GM23338 (cell line): ENCODE measurements around the gene ZFHX3. TPM values are rescaled to one million over a fixed set of nuclear protein-coding genes. Genes with fewer than 3 reads are reported as not detected.

ENCODE experiments used
- ATAC-seq: fragments of 200-7000 bp; cut with Tn5 transposase; 3 replicates; pipeline ENCODE4 v1.9.1; 2020
- DNase-seq: peaks from one replicate; pipeline ENCODE4 v3.0.0-alpha.2; 2015; ENCODE audit warnings: low spot score
- H2AFZ ChIP-seq: fragments of 200-600 bp; sonication (generic); 2 replicates; pipeline ENCODE4 v1.8.0; 2016; ENCODE audit warnings: antibody characterized with exemption, mild to moderate bottlenecking, moderate library complexity
- H3F3A ChIP-seq: fragments of 200-600 bp; sonication (generic); replicated peaks from 2 replicates; pipeline ENCODE4 v1.8.0; 2017; ENCODE audit warnings: antibody characterized with exemption, mixed run types, low read depth
- H3K27ac ChIP-seq: fragments of 200-600 bp; sonication (generic); 2 replicates; pipeline ENCODE4 v1.6.1; 2016; ENCODE audit warnings: low read depth
- H3K27me3 ChIP-seq: fragments of 200-600 bp; sonication (generic); 2 replicates; pipeline ENCODE4 v1.8.0; 2016; ENCODE audit warnings: mild to moderate bottlenecking, mixed run types, moderate library complexity; ENCODE audit not compliant: insufficient read depth
- H3K36me3 ChIP-seq: fragments of 200-600 bp; sonication (generic); 2 replicates; pipeline ENCODE4 v1.8.0; 2016; ENCODE audit warnings: mild to moderate bottlenecking; ENCODE audit not compliant: insufficient read depth
- H3K4me1 ChIP-seq: fragments of 200-600 bp; sonication (generic); 2 replicates; pipeline ENCODE4 v1.8.0; 2016; ENCODE audit warnings: mild to moderate bottlenecking, moderate library complexity; ENCODE audit not compliant: insufficient read depth
- H3K4me2 ChIP-seq: fragments of 200-600 bp; sonication (generic); 2 replicates; pipeline ENCODE4 v1.7.1; 2017; ENCODE audit warnings: mixed run types
- H3K4me3 ChIP-seq: fragments of 200-600 bp; sonication (generic); 2 replicates; pipeline ENCODE4 v1.6.1; 2016; ENCODE audit warnings: mixed run types
- H3K79me2 ChIP-seq: fragments of 200-600 bp; sonication (generic); replicated peaks from 2 replicates; pipeline ENCODE4 v1.8.0; 2017; ENCODE audit warnings: mild to moderate bottlenecking; ENCODE audit not compliant: insufficient read depth
- H3K9me2 ChIP-seq: fragments of 200-600 bp; sonication (generic); 2 replicates; pipeline ENCODE4 v1.8.0; 2017; ENCODE audit not compliant: insufficient read depth
- H4K20me1 ChIP-seq: fragments of 200-600 bp; sonication (generic); replicated peaks from 2 replicates; pipeline ENCODE4 v1.8.0; 2017; ENCODE audit warnings: mild to moderate bottlenecking; ENCODE audit not compliant: insufficient read depth
- H3K27ac Mint-ChIP-seq: 2 replicates; pipeline ENCODE4 v1.8.0; 2020; ENCODE audit warnings: inconsistent platforms, mild to moderate bottlenecking, moderate library complexity, mixed read lengths
- H3K27me3 Mint-ChIP-seq: 3 replicates; pipeline ENCODE4 v1.8.0; 2022; ENCODE audit warnings: low read depth, mild to moderate bottlenecking, moderate library complexity, mixed read lengths, inconsistent platforms; ENCODE audit not compliant: insufficient read depth, poor library complexity
- H3K36me3 Mint-ChIP-seq: 3 replicates; pipeline ENCODE4 v1.8.0; 2021; ENCODE audit warnings: low read depth, mild to moderate bottlenecking, inconsistent platforms, moderate library complexity, mixed read lengths
- H3K4me1 Mint-ChIP-seq: 3 replicates; pipeline ENCODE4 v1.8.0; 2020; ENCODE audit warnings: mild to moderate bottlenecking, inconsistent platforms, mixed read lengths
- H3K4me3 Mint-ChIP-seq: 3 replicates; pipeline ENCODE4 v1.8.0; 2021; ENCODE audit warnings: moderate library complexity, mild to moderate bottlenecking, inconsistent platforms, mixed read lengths
- H3K9me3 Mint-ChIP-seq: 3 replicates; pipeline ENCODE4 v1.8.0; 2020; ENCODE audit warnings: moderate library complexity, mild to moderate bottlenecking, inconsistent platforms, mixed read lengths
- CREB1 ChIP-seq: fragments of 250-450 bp; sonication (Bioruptor Pico); IDR thresholded peaks from 2 replicates; pipeline ENCODE4 v1.5.0; 2020; ENCODE audit warnings: low read depth, mild to moderate bottlenecking, moderate library complexity
- CTCF ChIP-seq, 2 experiments: fragments of 200-600 bp in 1 of 2; sonication (generic) in 1 of 2; conservative IDR thresholded peaks; 2 replicates each; pipeline versions ENCODE4 v1.5.1 to v1.6.1; 2016 to 2017; ENCODE audit warnings: antibody characterized with exemption in 2 of 2, low read depth in 2 of 2, mild to moderate bottlenecking in 2 of 2, moderate library complexity in 1 of 2
- ETS1 ChIP-seq: IDR thresholded peaks from 2 replicates; pipeline ENCODE4 v1.6.1; 2016; ENCODE audit warnings: antibody characterized with exemption
- EZH2 ChIP-seq: fragments of 200-600 bp; sonication (generic); IDR thresholded peaks from one replicate; pipeline ENCODE4 v1.8.0; 2017; ENCODE audit warnings: antibody characterized with exemption, mild to moderate bottlenecking, low read depth; ENCODE audit not compliant: unreplicated experiment
- EZH2phosphoT487 ChIP-seq: fragments of 200-600 bp; sonication (generic); IDR thresholded peaks from one replicate; pipeline ENCODE4 v1.8.1; 2018; ENCODE audit warnings: antibody characterized with exemption; ENCODE audit not compliant: unreplicated experiment
- JUNB ChIP-seq: IDR thresholded peaks from one replicate; pipeline ENCODE4 v1.6.1; 2016; ENCODE audit warnings: antibody characterized with exemption; ENCODE audit not compliant: unreplicated experiment
- NANOG ChIP-seq: IDR thresholded peaks from 2 replicates; pipeline ENCODE4 v1.6.1; 2016; ENCODE audit warnings: antibody characterized with exemption, borderline replicate concordance
- REST ChIP-seq: IDR thresholded peaks from one replicate; pipeline ENCODE4 v1.6.1; 2018; ENCODE audit warnings: antibody characterized with exemption; ENCODE audit not compliant: unreplicated experiment
- STAT1 ChIP-seq: IDR thresholded peaks from one replicate; pipeline ENCODE4 v1.6.1; 2016; ENCODE audit warnings: antibody characterized with exemption; ENCODE audit not compliant: unreplicated experiment
- ZNF114 ChIP-seq: fragments of 250-450 bp; sonication (Bioruptor Pico); IDR thresholded peaks from 2 replicates; pipeline ENCODE4 v1.5.0; 2020; ENCODE audit warnings: mild to moderate bottlenecking, moderate library complexity
- ZNF331 ChIP-seq: fragments of 250-450 bp; sonication (Bioruptor Pico); IDR thresholded peaks from 2 replicates; pipeline ENCODE4 v1.5.0; 2020; ENCODE audit warnings: low read depth, mild to moderate bottlenecking, moderate library complexity
- ZNF462 ChIP-seq: fragments of 250-450 bp; sonication (Bioruptor Pico); IDR thresholded peaks from 2 replicates; pipeline ENCODE4 v1.5.0; 2020; ENCODE audit warnings: mild to moderate bottlenecking, moderate library complexity
- polyA plus RNA-seq: library from polyadenylated mRNA; unstranded; fragments of >200 nt; fragmentation: Nextera tagmentation; extraction: Ambion mirVana; gene quantifications from 2 replicates; pipeline ENCODE4 v1.2.1, GENCODE V29; 2016
- total RNA-seq: library from RNA; depleted of rRNA; stranded (reverse); fragments of >200 nt; shearing (Covaris generic); gene quantifications from 2 replicates; pipeline ENCODE4 v1.2.3, GENCODE V29; 2014

Gene ZFHX3
- total and polyA plus RNA-seq, 2 experiments from 2014 or later: 1.0 to 1.5 TPM

- Mint-ChIP-seq H3K4me3 (no peak overlapping the region), H3K36me3 (peaks cover 15% of the 10 kb centered on the region; the same call in 2 of the 3 replicates), H3K4me1 (peaks cover 8% of the 10 kb centered on the region; the same call in 2 of the 3 replicates), H3K27ac (no peak overlapping the region), H3K27me3 (no peaks in the 10 kb centered on the region), H3K9me3 (peaks cover 13% of the 10 kb centered on the region; the same call in 2 of the 3 replicates)
- Histone ChIP-seq H3K27ac (no peak overlapping the region), H4K20me1 (no peaks in the 10 kb centered on the region), H3K27me3 (no peaks in the 10 kb centered on the region), H2AFZ (no peak overlapping the region), H3K79me2 (no peaks in the 10 kb centered on the region), H3F3A (no peaks in the 10 kb centered on the region), H3K4me3 (no peak overlapping the region), H3K4me1 (no peaks in the 10 kb centered on the region), H3K4me2 (no peak overlapping the region), H3K9me2 (no peaks in the 10 kb centered on the region), H3K36me3 (no peaks in the 10 kb centered on the region)
- ATAC-seq (no peak), DNase-seq (no peak)
- TF ChIP-seq CREB1 (no peak), ETS1 (no peak), ZNF462 (CRISPR knock-in tag) (no peak), ZNF331 (CRISPR knock-in tag) (no peak), EZH2phosphoT487 (no peak), REST (no peak), NANOG (no peak), ZNF114 (CRISPR knock-in tag) (no peak), EZH2 (no peak), STAT1 (no peak), JUNB (no peak), CTCF (conservative IDR thresholded peaks at IDR 0.05; ENCODE audit: low read depth in 2 of 2) (no peak)
Observed at GRCh38 chr16:72760581-72760980, 287.3 kb downstream of the ZFHX3 start.
